NCI-H460 (cell line): ENCODE results near the gene RHBDD3. TPM values are rescaled to one million over a fixed set of nuclear protein-coding genes. Genes with fewer than 3 reads are reported as not detected.

Experiments
- DNase-seq: peaks from one replicate; pipeline ENCODE4 v3.0.0-alpha.2; 2016; ENCODE audit warnings: low read depth; ENCODE audit errors: extremely low read depth
- polyA plus RNA-seq: library from polyadenylated mRNA; depleted of rRNA; stranded (reverse); fragments of >200 nt; gene quantifications from 2 replicates; pipeline ENCODE4 v1.2.3, GENCODE V29; 2014; cell fraction: nucleus; rRNA removed
- total RNA-seq: library from RNA; depleted of rRNA; stranded (reverse); fragments of >200 nt; shearing (Covaris generic); gene quantifications from 2 replicates; pipeline ENCODE4 v1.2.3, GENCODE V29; 2014; rRNA removed

RHBDD3 gene
- 21.3 and 21.6 TPM in 2 replicates for total RNA-seq
- polyA plus RNA-seq = 101 and 142 TPM in 2 replicates

GRCh38 chr22:29267858-29268510, at the start of gene RHBDD3, which contains the start of gene EWSR1:
Gene RHBDD3 (minus strand): TSS chr22:29267981. CDS start chr22:29265626, 2,355 bp downstream.
Gene EWSR1 (plus strand): TSS chr22:29268268. CDS start chr22:29268337, 69 bp downstream.
- peak; percentile 91 for DNase-seq

GRCh38 chr22:29316141-29316828, 48.5 kb upstream of the RHBDD3 start:
- no peak for DNase-seq

GRCh38 chr22:29315286-29316140, 47.7 kb upstream of the RHBDD3 start, which contains the start of gene RASL10A:
Gene RASL10A (minus strand): TSS chr22:29315697. CDS start chr22:29315246, 451 bp downstream.
- DNase-seq = no peak

- DNase-seq = no peak
Measured at GRCh38 chr22:29314537-29315285, 46.9 kb upstream of the RHBDD3 start.

GRCh38 chr22:29313576-29314466, 46.0 kb upstream of the RHBDD3 start:
- no peak for DNase-seq

- no peak for DNase-seq
Measured at GRCh38 chr22:29313126-29313575, 45.4 kb upstream of the RHBDD3 start.

- DNase-seq = no peak
Measured at GRCh38 chr22:29312218-29313125, 44.7 kb upstream of the RHBDD3 start.

- DNase-seq = no peak
Measured at GRCh38 chr22:29311464-29312217, 43.9 kb upstream of the RHBDD3 start.

GRCh38 chr22:29310863-29311339, 43.1 kb upstream of the RHBDD3 start:
- DNase-seq = peak; percentile 73

- DNase-seq = no peak
Measured at GRCh38 chr22:29310065-29310862, 42.5 kb upstream of the RHBDD3 start.

- DNase-seq = no peak
Measured at GRCh38 chr22:29309332-29310064, 41.7 kb upstream of the RHBDD3 start.

- no peak for DNase-seq
Measured at GRCh38 chr22:29308791-29309262, 41.0 kb upstream of the RHBDD3 start.

GRCh38 chr22:29308148-29308790, 40.5 kb upstream of the RHBDD3 start:
- DNase-seq = no peak

GRCh38 chr22:29307596-29308147, 39.9 kb upstream of the RHBDD3 start:
- DNase-seq = no peak
